Dermis lymphatic vessel endothelial cell (primary cell): ENCODE measurements around the gene CFAP90. TPM values are rescaled to one million over a fixed set of nuclear protein-coding genes. Genes with fewer than 3 reads are reported as not detected.

Experiments
- total RNA-seq: library from RNA; depleted of rRNA; stranded (reverse); fragments of >200 nt; gene quantifications from 2 replicates; pipeline ENCODE4 v1.2.1, GENCODE V29; 2014

Gene CFAP90
- total RNA-seq, result not detected in 2 replicates

GRCh38 chr5:7850395-7851239 lies at the start of gene CFAP90:
CFAP90 (minus strand) TSS chr5:7851133; CDS start chr5:7851021, 112 bp downstream.

GRCh38 chr5:7868773-7869473 lies 18.0 kb upstream of the CFAP90 start, which contains the start of the genes FASTKD3 and MTRR:
FASTKD3 (minus strand) TSS chr5:7869031; CDS start chr5:7868083, 948 bp downstream.
MTRR (plus strand) TSS chr5:7869148; CDS start chr5:7870795, 1,647 bp downstream.

Other genes with a start within 250 kb of the CFAP90 start
- gene FASTKD3, start 17.9 kb upstream of the CFAP90 start, total RNA-seq, result 8.6 and 11.1 TPM in 2 replicates
- gene MTRR, start 18.0 kb upstream of the CFAP90 start, total RNA-seq, result 13.2 and 18.7 TPM in 2 replicates